ENCODE results near the gene ENPP4. TPM values are rescaled to one million over a fixed set of nuclear protein-coding genes. Genes with fewer than 3 reads are reported as not detected.
"Not testable (repeated sequence)": the region's sequence is repeated elsewhere in the genome, so short reads cannot be mapped to it uniquely, and the experiment has no call there.

The ENPP4 gene
- total RNA-seq, 1 donor = 17.5 TPM

GRCh38 chr6:46116289-46116688, 13.5 kb upstream of the ENPP4 start:
- Histone ChIP-seq H3K9me3 (ENCODE audit: low read depth, low read length) (no peaks in the 10 kb centered on the region), H3K4me1 (ENCODE audit: insufficient read depth, low read length) (no peaks in the 10 kb centered on the region), H3K4me3 (ENCODE audit: low read length) (no peak overlapping the region), H3K27me3 (ENCODE audit: insufficient read depth, low read length) (no peaks in the 10 kb centered on the region)

DNA sequence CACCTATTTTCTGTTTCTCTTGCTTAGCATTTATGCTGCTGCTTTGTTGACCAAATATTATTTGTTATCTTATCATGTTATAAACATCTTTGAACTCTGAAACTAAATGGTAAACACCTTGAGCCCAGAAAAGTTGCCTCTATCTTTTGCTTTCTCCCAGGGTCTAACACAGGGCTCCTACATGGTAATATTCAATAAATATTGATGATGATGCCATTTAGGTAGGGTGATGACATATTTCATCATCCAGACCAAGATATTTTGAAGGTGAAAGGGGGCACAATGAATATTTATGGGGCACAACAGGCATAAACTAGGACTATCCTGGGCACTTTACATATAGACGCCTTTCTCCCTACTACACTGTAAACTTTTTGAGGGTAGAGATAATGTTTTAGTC, 11.6 kb upstream of the ENPP4 start:
- Histone ChIP-seq H3K27me3 (ENCODE audit: insufficient read depth, low read length) (no peaks in the 10 kb centered on the region), H3K4me3 (ENCODE audit: low read length) (no peak overlapping the region), H3K9me3 (ENCODE audit: low read depth, low read length) (no peaks in the 10 kb centered on the region), H3K4me1 (ENCODE audit: insufficient read depth, low read length) (no peaks in the 10 kb centered on the region)

DNA sequence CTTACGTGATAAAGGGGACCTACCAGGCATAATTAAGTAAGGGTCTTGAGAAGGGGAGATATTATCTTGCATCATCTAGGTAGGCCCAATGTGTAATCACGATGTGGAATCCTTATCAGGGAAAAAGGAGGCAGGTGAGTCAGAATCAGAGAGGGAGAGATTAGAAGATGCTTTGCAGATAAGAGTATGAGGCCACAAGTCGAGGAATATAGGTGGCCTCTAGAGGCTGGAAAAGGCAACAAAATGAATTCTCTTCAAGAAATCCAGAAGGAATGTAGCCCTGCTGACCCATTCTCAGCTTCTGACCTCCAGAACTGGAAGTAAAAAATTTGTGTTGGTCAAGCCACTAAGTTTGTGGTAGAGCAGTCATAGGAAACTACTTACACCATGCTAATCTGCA, 11.0 kb upstream of the ENPP4 start:
- Histone ChIP-seq H3K27me3 (ENCODE audit: insufficient read depth, low read length) (no peaks in the 10 kb centered on the region), H3K4me1 (ENCODE audit: insufficient read depth, low read length) (no peaks in the 10 kb centered on the region), H3K4me3 (ENCODE audit: low read length) (no peak overlapping the region), H3K9me3 (ENCODE audit: low read depth, low read length) (no peaks in the 10 kb centered on the region)

DNA sequence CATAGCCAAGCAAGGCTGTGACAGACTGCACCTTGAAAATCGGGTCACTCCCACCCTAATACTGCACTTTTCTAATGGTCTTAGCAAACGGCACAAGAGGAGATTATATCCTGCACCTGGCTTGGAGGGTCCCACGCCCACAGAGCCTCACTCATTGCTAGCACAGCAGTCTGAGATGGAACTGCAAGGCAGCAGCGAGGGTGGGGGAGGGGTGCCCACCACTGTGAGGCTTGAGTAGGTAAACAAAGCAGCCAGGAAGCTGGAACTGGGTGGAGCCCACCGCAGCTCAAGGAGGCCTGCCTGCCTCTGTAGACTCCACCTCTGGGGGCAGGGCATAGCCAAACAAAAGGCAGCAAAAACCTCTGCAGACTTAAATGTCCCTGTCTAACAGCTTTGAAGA, 10.1 kb upstream of the ENPP4 start:
- not testable (repeated sequence) for H3K4me3 ChIP-seq (ENCODE audit: low read length); H3K4me1 ChIP-seq (ENCODE audit: insufficient read depth, low read length); H3K9me3 ChIP-seq (ENCODE audit: low read depth, low read length); H3K27me3 ChIP-seq (ENCODE audit: insufficient read depth, low read length)

- no peaks in the 10 kb centered on the region for H3K27me3 ChIP-seq (ENCODE audit: insufficient read depth, low read length)
- H3K4me3 ChIP-seq (ENCODE audit: low read length) = no peak overlapping the region
- H3K4me1 ChIP-seq (ENCODE audit: insufficient read depth, low read length) = peaks cover 28% of the 10 kb centered on the region
- no peaks in the 10 kb centered on the region for H3K9me3 ChIP-seq (ENCODE audit: low read depth, low read length)
These were observed 1.3 kb upstream of the ENPP4 start for GRCh38 chr6:46128476-46128875.

- Histone ChIP-seq H3K4me1 (ENCODE audit: insufficient read depth, low read length) (peaks cover 28% of the 10 kb centered on the region), H3K4me3 (ENCODE audit: low read length) (peak overlapping the region; percentile 72), H3K27me3 (ENCODE audit: insufficient read depth, low read length) (no peaks in the 10 kb centered on the region), H3K9me3 (ENCODE audit: low read depth, low read length) (no peaks in the 10 kb centered on the region)
These were observed 529 bp upstream of the ENPP4 start for GRCh38 chr6:46129291-46129628.

DNA sequence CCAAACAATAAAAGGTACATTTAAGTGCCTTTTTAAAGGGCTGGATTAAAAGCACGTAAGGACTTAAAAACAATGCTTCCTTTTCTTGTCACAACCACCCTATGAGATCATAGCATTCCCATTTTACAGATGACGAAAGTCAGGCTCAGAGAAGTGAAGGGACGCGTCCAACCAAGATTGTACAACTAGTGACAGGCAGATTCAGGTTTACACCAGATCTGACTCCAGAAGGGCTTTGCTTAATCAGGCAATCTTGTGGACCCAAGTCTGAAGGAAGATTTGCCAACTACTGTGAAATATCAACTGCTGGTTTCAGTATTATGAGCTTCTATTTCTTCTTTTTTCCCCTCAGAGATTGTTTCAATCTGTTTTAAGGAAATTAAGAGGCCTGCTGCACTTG, 877 bp downstream of the ENPP4 start:
- Histone ChIP-seq H3K4me1 (ENCODE audit: insufficient read depth, low read length) (peaks cover 28% of the 10 kb centered on the region), H3K9me3 (ENCODE audit: low read depth, low read length) (no peaks in the 10 kb centered on the region), H3K27me3 (ENCODE audit: insufficient read depth, low read length) (no peaks in the 10 kb centered on the region), H3K4me3 (ENCODE audit: low read length) (peak overlapping the region; percentile 72)

- H3K4me1 ChIP-seq (ENCODE audit: insufficient read depth, low read length) = peaks cover 28% of the 10 kb centered on the region
- H3K27me3 ChIP-seq (ENCODE audit: insufficient read depth, low read length); H3K4me3 ChIP-seq (ENCODE audit: low read length); H3K9me3 ChIP-seq (ENCODE audit: low read depth, low read length): not testable (repeated sequence)
These were observed 1.5 kb downstream of the ENPP4 start for GRCh38 chr6:46131291-46131690.

DNA sequence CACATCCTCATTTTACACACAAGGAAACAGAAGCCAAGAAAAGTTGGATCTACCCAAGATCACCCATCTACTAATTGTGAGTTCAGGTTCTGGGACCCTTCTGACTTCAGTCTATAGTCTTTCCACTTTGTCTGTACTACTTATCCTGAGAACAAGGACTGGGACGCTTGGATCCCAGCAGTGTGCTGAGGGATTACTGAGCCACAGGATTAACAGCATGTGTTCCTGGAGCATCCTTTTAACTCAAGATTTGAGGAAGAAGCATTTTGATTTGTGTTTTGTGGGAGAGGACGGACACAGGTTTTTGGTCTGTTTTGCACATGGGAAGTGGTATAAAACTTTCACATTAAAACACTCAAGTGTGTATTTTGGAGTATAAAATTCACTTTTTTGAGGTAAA, 4.4 kb downstream of the ENPP4 start:
- no peak overlapping the region for H3K4me3 ChIP-seq (ENCODE audit: low read length)
- H3K27me3 ChIP-seq (ENCODE audit: insufficient read depth, low read length) = no peaks in the 10 kb centered on the region
- no peaks in the 10 kb centered on the region for H3K9me3 ChIP-seq (ENCODE audit: low read depth, low read length)
- peaks cover 13% of the 10 kb centered on the region for H3K4me1 ChIP-seq (ENCODE audit: insufficient read depth, low read length)

DNA sequence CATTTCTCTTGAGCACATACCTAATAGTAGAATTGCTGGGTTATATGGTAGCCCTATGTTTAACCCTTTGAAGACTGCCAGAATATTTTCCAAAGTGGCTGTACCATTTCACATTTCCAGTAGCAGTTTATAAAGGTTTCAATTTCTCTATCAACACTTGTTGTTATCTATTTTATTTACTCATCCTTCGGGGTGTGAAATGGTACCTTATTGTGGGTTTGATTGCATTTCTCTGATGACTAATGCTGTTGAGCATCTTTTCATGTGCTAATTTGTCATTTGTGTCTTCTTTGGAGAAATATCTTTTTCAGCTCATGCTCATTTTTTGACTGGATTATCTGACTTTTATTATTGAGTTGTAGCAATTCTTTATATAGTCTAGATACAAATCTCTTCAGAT, 5.4 kb downstream of the ENPP4 start:
- H3K4me3 ChIP-seq (ENCODE audit: low read length) = no peak overlapping the region
- H3K27me3 ChIP-seq (ENCODE audit: insufficient read depth, low read length) = no peaks in the 10 kb centered on the region
- no peaks in the 10 kb centered on the region for H3K9me3 ChIP-seq (ENCODE audit: low read depth, low read length)
- H3K4me1 ChIP-seq (ENCODE audit: insufficient read depth, low read length) = peaks cover 7% of the 10 kb centered on the region

- H3K9me3 ChIP-seq (ENCODE audit: low read depth, low read length) = no peaks in the 10 kb centered on the region
- no peak overlapping the region for H3K4me3 ChIP-seq (ENCODE audit: low read length)
- no peaks in the 10 kb centered on the region for H3K4me1 ChIP-seq (ENCODE audit: insufficient read depth, low read length)
- H3K27me3 ChIP-seq (ENCODE audit: insufficient read depth, low read length) = no peaks in the 10 kb centered on the region
These were observed 7.0 kb downstream of the ENPP4 start for GRCh38 chr6:46136831-46137230.

- no peaks in the 10 kb centered on the region for H3K9me3 ChIP-seq (ENCODE audit: low read depth, low read length)
- H3K4me1 ChIP-seq (ENCODE audit: insufficient read depth, low read length) = no peaks in the 10 kb centered on the region
- no peaks in the 10 kb centered on the region for H3K27me3 ChIP-seq (ENCODE audit: insufficient read depth, low read length)
- no peak overlapping the region for H3K4me3 ChIP-seq (ENCODE audit: low read length)
These were observed 7.6 kb downstream of the ENPP4 start for GRCh38 chr6:46137387-46137786.

- H3K27me3 ChIP-seq (ENCODE audit: insufficient read depth, low read length) = no peaks in the 10 kb centered on the region
- H3K4me3 ChIP-seq (ENCODE audit: low read length) = no peak overlapping the region
- no peaks in the 10 kb centered on the region for H3K9me3 ChIP-seq (ENCODE audit: low read depth, low read length)
- H3K4me1 ChIP-seq (ENCODE audit: insufficient read depth, low read length) = no peaks in the 10 kb centered on the region
These were observed 8.5 kb downstream of the ENPP4 start for GRCh38 chr6:46138281-46138680.

GRCh38 chr6:46144270-46144669, 14.5 kb downstream of the ENPP4 start:
- H3K27me3 ChIP-seq (ENCODE audit: insufficient read depth, low read length) = no peaks in the 10 kb centered on the region
- no peaks in the 10 kb centered on the region for H3K9me3 ChIP-seq (ENCODE audit: low read depth, low read length)
- H3K4me1 ChIP-seq (ENCODE audit: insufficient read depth, low read length) = no peaks in the 10 kb centered on the region
- no peak overlapping the region for H3K4me3 ChIP-seq (ENCODE audit: low read length)

GRCh38 chr6:46149066-46149465, 19.3 kb downstream of the ENPP4 start:
- H3K9me3 ChIP-seq (ENCODE audit: low read depth, low read length) = not testable (repeated sequence)

DNA sequence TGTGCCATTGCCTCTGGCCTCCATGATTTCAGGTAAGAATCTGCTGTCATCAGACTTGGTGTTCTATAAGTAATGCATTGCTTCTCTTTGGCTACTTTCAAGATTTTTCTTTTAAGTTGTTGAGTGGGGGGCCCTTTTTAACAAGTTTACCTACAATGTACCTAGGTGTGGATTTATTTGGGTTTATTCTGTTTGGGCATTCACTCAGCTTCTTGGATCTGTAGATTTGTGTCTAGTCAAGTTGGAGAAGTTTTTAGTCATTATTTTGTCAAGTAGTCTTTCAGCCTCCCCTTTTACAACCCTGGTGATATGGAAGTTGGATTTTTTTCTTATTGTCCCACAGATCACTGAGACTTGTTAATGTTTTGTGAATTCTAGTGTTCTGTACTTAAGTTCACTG, 26.9 kb downstream of the ENPP4 start:
- Histone ChIP-seq H3K27me3 (ENCODE audit: insufficient read depth, low read length) (peaks cover 3% of the 10 kb centered on the region), H3K4me3 (ENCODE audit: low read length) (no peak overlapping the region), H3K4me1 (ENCODE audit: insufficient read depth, low read length) (no peaks in the 10 kb centered on the region), H3K9me3 (ENCODE audit: low read depth, low read length) (no peaks in the 10 kb centered on the region)

More at GRCh38 chr6:46149066-46149465, 19.3 kb downstream of the ENPP4 start:
- H3K4me3 ChIP-seq (ENCODE audit: low read length); H3K27me3 ChIP-seq (ENCODE audit: insufficient read depth, low read length); H3K4me1 ChIP-seq (ENCODE audit: insufficient read depth, low read length): not testable (repeated sequence)

- H3K4me3 ChIP-seq (ENCODE audit: low read length) = no peak overlapping the region
- H3K9me3 ChIP-seq (ENCODE audit: low read depth, low read length) = no peaks in the 10 kb centered on the region
- H3K27me3 ChIP-seq (ENCODE audit: insufficient read depth, low read length) = peaks cover 3% of the 10 kb centered on the region
- H3K4me1 ChIP-seq (ENCODE audit: insufficient read depth, low read length) = no peaks in the 10 kb centered on the region
These were observed 29.4 kb downstream of the ENPP4 start for GRCh38 chr6:46159229-46159628.

Measured in mononuclear cell (primary cell).